Dermis blood vessel endothelial cell (primary cell): ENCODE data around the gene BDH1. TPM values are rescaled to one million over a fixed set of nuclear protein-coding genes. Genes with fewer than 3 reads are reported as not detected.

Experiments
- DNase-seq: peaks from one replicate; pipeline ENCODE4 v3.0.0; 2010
- total RNA-seq: library from RNA; depleted of rRNA; stranded (reverse); fragments of >200 nt; gene quantifications from 2 replicates; pipeline ENCODE4 v1.2.3, GENCODE V29; 2014

The BDH1 gene
- total RNA-seq, 1 donor from 2014 or later, result 4.4 TPM

DNA sequence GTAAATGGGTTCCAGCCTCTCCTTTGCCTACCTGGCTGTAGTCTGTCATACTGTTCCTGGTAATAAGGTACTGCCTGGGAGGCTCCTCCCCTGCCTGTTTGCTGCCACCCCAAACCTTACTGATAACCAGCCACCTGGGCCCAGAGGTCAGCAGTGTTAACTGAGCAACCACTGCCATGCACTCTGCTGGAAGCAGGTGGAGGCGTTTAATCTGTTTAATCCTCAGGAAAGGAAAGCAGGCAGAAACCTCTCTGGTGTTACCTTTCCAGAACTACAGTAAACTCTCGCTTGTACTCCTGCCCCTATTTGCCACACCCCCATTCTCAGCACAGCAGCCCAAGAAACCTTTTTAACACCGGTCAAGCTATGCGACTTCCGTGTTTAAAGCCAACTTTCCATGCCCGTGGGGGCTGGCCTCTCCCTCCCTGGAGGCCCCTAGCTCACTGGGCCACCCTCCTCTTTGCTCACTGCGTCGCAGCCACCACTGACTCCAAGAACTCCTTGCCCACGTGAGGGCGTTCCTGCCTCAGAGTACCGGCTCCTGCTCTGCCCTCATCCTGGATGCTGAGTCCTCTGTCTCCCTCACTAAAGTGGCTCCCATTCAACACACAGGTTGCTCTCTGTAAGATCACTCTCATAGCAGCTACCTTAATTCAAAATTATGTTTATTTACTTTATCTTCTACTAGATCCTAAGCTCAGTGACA, 8.3 kb downstream of the BDH1 start:
- DNase-seq, result no peak

DNA sequence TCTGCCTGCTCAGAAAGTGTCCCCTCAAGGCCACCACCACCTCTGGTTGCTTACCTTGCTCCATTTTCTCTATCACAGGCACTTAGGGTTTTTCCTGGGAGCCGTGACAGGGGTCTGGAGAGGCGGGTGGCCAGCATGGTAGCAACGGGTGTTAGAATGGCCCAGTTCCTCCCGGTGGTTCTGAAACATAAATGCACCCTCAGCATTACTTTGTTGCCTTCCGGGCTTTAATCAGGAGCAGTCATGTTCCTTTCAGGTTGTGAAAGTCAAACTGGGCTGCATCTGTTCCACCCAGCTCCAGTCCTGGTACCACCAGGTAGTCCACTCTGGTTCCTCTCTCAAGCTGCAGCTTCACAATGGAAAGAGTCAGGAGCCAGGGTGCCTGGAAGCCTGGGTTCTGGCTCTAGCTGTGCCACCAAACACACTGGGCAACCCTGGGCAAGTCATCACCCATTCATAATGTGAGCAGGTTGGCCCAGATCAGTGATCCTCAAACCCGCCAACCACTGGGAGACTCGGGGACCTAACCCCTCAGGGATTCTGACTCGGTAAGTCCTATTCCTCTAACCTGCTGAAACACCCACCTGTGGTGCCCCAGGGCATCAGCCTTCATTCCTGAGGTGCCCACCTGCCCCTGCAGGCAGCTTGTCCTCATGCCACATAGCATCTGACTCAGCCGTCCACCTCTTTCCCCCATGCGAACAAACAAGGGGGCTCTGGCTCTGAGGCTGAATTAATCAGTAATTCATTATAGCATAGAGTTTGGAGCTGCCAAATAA, 9.3 kb downstream of the BDH1 start:
- DNase-seq, result no peak

DNA sequence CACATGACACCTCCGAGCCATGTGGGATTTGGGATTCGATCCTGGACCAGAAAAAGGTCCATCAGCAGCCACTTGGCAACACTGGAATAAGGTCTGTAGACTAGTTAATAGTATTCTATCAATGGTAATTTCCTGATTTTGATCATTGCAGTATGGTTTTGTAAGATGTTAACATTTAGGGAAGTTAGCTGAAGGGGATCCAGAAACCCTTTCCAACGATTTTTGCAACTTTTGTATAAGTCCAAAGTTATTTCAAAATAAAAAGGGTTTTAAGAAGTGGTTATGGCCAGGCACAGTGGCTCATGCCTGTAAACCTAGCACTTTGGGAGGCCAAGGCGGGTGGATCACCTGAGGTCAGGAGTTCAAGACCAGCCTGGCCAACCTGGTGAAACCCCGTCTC, 10.2 kb downstream of the BDH1 start:
- DNase-seq, result no peak

DNA sequence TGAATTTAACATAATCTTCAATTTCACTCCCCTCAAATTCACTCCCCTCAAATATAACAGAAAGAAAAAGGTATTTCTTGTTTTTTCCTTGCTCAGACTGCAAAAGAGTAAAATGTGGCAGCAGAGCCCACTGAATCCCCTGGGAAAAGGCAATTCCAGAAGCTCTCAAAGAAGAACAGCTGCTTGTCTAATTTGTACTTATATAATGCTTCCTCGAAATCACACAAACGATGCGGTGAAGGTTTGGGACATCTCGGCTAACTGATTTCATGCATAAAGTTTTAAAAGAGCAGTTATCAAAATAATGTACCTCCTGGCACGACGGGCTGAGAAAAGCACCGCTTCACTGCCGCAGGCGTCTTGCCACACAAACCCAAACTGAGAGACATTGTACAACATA, 10.7 kb downstream of the BDH1 start:
- DNase-seq, result no peak

DNA sequence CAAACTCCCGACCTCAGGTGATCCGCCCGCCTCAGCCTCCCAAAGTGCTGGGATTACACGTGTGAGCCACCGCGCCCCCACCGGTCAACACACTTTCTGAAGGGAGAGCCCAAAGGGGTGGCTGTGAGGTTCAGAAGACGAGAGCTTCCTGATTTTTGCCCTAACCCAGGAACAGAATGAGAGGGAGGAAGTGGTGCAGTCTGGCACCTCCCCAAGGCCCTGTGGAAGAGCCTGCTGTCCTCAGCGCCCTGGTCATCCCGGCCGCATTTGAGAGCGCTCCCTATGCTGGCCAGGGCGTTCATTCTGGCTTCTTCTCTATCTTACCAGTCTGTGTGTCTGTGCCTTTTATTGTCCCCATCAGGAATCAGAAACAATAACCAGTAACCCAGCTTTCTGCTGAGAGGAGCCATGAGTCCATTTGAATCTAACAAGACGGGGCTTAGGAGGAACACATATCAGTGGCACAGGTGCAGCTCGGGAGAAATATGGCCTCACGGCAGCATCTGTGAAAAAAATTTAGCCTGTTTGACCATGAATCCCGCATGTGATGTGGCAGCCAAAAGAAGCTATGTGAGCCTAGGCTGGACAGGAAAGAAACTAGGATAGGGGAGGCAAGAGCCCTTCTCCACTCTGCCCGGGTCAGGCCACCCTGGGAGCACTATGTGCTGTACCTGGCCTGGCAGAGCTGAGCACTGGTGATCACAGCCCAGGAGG, 12.9 kb downstream of the BDH1 start:
- DNase-seq, result no peak

DNA sequence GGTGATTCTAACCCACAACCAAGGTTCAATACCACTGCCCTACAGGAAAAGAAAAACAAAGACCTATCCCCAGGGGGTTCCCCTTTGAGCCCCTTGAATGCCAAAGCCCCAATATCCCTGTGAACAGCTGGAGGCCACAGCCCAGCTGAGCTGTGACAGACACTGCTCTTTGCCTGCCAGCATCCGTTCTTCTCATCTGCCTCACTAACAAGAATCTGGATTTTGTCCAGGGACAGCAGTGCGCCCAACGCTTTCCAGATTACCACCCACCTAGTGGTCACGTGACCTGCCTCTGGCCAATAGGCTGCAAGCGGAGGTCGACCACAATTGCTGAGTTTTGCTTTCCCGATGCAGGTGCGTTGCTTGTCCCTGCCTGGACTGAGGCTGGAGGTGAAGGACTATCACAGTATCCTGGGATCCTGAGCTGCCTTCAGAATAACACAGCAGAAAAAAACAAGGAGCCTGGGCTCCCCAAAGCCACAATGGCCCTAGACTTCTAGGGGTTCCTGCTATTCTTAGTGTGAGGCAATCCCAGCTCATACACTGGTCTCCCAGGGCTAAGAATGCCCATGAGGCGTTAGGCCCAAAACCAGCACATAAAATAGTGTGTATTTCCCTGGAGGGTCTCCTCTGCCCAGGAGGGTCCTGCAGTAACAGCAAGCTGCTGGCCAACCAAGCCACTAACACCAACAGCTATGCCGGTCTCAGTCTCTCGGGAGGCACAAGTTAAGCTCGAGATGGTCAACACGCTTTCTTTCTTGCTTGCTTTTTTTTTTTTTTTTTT, 13.8 kb downstream of the BDH1 start:
- peak; percentile 73 for DNase-seq

DNA sequence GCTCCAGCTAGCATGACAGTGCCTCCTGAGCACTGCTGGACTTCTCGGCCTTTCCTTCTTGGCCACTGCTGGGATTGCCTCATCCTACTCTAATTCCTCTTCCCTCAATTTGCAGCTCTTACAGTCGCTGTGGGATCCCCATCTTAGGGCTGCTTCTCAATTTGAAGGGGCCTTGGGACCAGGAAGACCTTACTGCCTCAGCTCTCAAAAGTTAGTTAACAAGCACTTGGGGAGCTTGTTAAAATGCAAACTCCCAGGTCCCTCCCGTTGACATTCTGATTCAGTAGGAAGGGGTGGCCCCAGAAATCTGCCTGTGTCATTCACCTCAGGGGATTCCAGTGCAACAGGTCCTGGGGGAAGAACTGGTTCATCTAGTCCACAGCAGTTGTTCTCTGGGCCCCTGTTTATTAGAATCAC, 14.8 kb downstream of the BDH1 start:
- DNase-seq, result no peak

DNA sequence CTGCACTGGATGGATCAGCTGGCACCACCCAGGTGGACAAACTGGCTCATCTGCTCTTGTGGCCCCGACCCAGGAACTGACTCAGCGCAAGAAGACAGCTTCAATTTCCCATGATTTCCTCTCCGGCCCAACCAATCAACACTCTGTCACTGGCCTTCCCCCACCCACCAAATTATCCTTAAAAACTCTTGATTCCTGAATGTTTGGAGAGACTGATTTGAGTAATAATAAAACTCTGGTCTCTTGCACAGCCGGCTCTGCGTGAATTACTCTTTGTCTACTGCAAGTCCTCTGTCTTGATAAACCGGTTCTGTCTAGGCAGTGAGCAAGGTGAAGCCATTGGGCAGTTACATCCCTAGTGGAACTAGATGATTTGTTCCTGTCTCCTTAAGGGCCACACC, 16.1 kb downstream of the BDH1 start:
- DNase-seq, result no peak

DNA sequence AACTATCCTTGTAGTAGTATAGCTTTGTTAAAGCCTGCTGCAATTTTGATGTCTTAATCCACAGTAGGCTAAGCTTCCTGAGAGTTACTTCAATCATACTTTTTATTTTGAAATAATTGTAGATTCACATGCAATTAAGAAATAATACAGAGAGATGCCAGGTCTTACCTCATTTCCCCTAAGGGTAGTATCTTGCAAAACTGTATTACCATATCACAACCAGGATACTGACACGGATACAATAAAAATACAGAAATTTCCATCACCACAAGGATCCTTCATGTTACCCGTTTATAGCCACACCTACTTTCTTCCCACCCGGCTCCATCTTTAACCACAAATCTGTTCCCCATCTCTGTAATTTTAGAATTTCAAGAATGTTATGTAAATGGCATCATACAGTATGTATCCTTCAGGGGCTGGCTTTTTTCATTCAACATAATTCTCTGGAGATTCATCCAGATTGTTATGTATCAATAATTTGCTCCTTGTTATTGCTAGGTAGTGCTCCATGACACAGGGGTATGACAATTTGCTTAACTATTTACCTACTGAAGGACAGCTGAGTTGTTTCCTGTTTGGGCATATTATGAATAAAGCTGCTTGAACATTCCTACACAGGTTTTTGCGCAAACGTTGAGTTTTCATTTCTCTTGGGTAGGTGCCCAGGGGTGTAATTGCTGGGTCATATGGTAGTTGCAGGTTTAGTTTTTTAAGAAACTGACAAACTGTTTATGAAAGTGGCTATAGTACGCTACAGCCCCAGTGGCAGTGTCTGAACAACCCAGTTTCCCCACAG, 21.6 kb downstream of the BDH1 start:
- DNase-seq, result no peak

DNA sequence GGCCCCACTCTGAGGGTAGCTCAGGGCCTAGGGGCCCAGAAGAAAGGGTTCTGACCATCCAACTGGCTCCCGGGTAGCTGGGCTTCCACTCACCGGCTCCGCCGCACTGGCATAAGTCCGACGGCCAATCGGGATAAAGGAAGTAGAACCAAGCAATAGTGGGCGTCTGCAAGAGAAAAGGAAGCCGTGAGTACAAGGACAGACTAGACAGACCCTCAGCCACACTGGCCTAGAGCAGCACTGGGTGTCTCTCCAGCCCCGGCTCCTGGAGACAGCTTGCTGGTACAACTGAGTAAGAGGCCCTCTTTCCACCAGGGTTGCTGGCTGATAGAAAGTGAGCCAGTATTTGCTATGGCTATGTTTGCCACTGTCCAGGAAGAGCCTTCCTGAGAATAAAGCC, 22.4 kb downstream of the BDH1 start:
- no peak for DNase-seq

DNA sequence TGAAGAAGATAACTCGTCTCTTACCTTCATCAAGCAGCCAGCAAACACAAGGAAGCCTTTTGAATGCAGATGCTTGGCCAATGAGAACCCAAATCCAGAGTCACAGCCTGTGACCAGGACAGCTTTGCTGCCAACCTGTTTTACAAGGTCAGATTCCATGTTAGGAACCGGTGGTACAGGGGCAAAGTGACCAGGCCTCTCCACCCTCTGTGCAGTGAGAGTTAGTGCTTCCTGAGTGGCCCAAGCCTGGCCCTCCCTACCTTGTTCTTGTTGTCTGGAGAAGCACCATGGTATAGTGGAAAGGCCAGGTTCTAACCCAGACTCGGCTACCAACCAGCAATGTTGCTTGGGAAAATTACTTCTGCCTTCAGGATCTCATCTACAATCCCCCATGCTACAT, 23.4 kb downstream of the BDH1 start:
- no peak for DNase-seq

DNA sequence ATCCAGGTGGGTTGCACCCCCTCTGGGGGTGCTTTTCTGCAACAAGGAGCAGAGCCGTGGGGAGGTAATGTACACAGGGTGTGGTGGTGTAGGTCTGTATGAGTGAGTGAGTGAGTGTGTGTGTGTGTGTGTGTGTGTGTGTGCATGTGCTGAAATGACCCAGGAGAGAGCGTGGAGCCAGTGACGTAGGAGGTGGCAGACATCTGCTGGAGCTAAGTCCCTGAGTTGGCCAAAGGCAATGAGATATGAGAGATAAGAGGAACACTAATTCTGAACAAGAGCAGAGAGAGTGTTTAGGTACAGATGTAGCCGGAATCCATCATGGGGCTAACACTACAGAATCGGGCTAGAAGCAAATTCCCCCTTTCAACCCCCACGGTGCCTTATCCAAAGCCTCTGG, 27.6 kb downstream of the BDH1 start:
- no peak for DNase-seq

DNA sequence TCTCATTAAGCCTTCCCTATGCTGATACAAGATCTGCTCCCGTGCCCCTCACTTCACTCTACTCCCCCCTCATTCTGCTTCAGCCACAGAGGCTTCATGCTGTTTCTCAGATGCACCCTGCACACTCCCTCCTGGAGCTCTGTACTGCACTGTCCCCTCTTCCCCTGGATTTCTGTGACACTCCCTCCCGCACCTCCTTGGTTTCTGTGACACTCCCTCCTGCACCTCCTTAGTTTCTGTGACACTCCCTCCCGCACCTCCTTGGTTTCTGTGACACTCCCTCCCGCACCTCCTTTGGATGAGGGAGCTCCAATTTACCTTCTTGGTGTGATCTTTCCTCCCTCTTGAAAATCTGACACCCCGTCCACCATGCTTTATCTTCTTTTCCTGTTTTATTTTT, 28.2 kb downstream of the BDH1 start:
- DNase-seq, result no peak

DNA sequence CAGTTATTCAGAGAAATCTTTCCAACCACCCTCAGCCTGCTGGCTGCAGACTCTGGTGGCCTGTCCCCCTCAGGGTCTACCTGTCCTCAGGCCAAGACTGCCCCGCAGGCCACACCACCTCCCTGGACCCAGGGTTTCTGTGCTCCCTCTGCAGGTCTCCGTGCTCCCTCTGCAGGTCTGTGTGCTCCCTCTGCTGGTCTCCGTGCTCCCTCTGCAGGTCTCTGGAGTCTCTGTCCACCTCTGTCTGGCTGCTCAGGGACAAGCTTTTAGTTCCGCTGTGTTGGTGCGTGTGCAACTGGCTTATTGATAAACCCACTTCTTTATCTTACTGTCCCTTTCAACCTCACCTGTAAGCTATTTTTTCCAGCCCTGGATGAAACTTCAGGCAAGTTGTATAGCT, 30.1 kb downstream of the BDH1 start:
- peak; percentile 59 for DNase-seq

DNA sequence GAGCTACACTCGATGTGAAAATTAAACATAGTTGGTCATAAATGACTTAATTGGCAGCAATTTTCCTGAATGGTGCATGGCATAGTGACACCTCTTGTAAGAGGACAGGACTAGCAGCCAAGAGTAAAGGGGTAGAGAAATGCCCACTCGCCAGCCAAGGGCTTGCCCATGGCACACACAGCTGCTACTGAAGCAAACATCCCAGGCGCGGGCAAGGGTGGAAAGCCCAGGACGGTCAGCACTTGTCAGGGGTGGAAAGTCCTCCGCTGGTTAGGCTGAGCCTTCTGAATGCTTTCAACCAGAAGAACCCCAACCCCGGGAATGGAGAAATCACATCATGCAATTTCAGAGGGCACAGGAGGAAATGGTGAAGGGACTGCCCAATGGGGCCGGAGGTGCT, 31.6 kb downstream of the BDH1 start:
- no peak for DNase-seq

DNA sequence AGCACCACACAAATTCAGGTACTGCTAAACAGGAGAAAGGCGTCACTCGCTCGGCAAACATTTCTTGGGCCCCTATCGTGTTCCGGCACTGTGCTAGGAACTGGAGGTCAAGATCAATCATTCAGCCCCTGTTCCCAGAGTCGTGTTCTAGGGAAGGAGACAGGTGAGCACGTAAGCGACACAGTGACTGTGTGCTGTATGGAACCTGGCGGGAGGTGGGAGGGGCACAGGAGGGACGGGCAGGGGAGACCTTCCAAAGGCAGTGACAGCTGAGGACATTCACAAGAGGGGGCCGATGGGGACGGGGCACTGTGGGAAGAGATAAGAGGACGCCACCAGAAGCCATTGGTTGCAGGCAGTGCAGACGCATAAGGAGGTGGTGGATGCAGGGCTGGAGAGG, 32.2 kb downstream of the BDH1 start:
- DNase-seq, result no peak

DNA sequence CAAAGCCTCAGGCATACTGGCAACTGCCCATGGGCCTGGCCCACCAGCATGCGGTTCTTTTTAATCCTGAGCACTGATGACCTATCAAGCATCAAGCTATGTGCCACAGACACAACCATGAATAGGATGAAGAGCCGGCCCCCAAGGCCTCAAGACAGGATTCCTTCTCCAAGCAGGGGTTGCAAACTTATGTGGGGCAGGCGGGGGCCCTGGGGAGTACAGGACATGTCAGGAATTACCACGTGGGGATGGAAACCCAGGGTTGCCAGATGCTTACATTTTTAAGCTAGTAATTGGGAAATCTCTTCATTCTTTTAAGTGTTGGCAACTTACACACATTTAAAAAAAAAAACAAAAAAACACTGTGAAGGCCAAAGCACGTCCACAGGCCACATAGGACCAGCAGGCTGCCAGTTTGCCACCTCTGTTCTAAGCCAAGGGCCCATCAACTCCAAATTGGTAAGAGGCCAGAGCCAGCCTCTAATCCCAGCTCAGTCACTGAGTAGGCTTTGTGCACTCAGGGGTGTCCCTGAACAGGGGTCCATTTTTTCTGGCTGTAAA, 32.8 kb downstream of the BDH1 start:
- no peak for DNase-seq

DNA sequence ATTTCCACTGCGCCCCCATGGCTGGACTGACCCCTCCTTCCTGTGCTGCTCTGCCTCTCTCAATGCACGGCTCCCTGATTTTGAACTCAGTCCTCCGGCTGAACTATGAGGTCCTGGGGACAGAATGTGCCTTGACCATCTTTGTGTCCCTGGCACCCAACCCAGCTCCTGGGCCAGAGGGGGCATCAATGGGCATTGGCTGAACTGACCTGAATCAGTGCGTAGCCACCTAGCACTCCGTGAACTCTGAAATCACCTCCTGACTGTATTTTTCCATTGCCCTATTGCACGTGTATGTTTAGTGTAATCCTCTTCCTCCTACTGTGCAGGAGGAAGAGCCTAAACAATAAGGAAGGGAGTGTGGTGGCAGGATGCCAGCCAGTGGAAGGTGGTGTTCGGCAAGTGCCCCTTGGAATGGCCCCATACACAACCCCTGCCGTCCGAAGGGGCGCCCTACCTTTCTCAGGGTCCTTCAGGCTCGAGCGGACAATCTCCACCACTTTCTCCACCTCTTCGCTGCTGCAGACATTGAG, 33.5 kb downstream of the BDH1 start:
- peak; percentile 86 for DNase-seq

DNA sequence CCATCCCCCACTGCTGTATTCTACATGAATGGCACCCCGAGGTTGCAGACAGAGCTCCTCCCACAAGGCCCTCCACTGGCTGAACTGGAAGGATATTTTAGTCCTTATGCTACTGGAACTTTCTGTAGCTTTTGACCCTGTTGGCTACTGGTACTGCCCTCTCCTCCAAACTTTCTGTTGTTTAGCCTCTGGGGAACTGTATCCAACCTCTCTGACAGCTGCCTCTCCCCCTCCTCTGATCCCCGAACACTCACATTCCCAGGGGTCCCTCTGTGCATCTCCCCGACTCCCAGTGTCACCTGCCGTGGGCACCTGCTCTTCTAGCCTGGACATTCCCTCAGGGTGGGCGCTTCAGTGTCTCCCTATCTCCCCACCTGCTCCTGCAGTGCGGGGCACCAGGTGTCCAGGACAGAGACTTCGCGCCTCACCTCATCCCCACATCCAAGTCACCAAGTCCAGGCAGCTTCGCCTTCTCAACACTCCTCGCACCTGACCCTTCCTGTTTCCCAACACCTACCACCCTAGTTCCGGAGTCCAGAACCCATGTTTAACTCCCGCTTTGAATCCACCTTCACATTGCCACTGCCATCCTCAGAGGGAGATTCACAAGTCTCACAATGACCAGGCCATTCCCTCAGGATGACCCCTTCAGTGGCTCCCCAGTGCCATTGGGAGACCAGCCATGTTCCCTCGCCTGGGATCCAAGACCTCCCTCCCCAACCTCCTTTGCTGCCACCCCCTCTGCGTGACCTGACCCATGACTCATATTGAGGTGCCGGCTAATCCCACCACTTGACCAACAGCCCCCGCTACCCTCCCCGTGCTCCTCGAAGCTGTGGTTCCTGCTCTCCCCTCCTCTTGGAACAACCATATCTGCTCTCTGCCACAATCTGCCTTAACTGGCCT, 34.2 kb downstream of the BDH1 start:
- DNase-seq, result no peak
